Mesenchymal stem cell (in vitro differentiated cells and primary cell): ENCODE data around the gene NAP1L1.

Source experiments
- DNase-seq: peaks from one replicate; pipeline ENCODE4 v3.0.0-alpha.2; 2013
- H2AFZ ChIP-seq: one replicate; pipeline ENCODE4 v1.6.1; 2013; ENCODE audit warnings: low read depth, mild to moderate bottlenecking, control low read depth, inconsistent platforms, low read length, moderate library complexity
- H2AK5ac ChIP-seq: 2 replicates; pipeline ENCODE4 v1.6.1; 2013; ENCODE audit warnings: low read length, moderate library complexity, mild to moderate bottlenecking, inconsistent platforms; ENCODE audit not compliant: severe bottlenecking
- H2BK120ac ChIP-seq: one replicate; pipeline ENCODE4 v1.6.1; 2013; ENCODE audit warnings: low read depth, mild to moderate bottlenecking, inconsistent platforms, low read length, moderate library complexity
- H2BK12ac ChIP-seq, 2 experiments: one replicate each; pipeline ENCODE4 v1.6.1; 2013; ENCODE audit warnings: inconsistent platforms in 2 of 2, low read length in 2 of 2, mild to moderate bottlenecking in 2 of 2, moderate library complexity in 2 of 2, control low read depth in 1 of 2
- H2BK15ac ChIP-seq: one replicate; pipeline ENCODE4 v1.6.1; 2013; ENCODE audit warnings: mild to moderate bottlenecking, low read depth, inconsistent platforms; ENCODE audit not compliant: poor library complexity, severe bottlenecking
- H2BK5ac ChIP-seq: 2 replicates; pipeline ENCODE4 v1.6.1; 2013; ENCODE audit warnings: low read depth, mild to moderate bottlenecking, low read length, control low read depth, inconsistent platforms; ENCODE audit not compliant: poor library complexity, severe bottlenecking
- H3K14ac ChIP-seq, 2 experiments: one replicate each; pipeline ENCODE4 v1.6.1; 2013; ENCODE audit warnings: inconsistent platforms in 2 of 2, low read length in 2 of 2, control low read depth in 1 of 2, mild to moderate bottlenecking in 1 of 2, moderate library complexity in 1 of 2
- H3K18ac ChIP-seq, 2 experiments: one replicate each; pipeline ENCODE4 v1.6.1; 2013; ENCODE audit warnings: inconsistent platforms in 2 of 2, low read length in 2 of 2, control low read depth in 1 of 2, low read depth in 1 of 2, mild to moderate bottlenecking in 1 of 2
- H3K23ac ChIP-seq, 2 experiments: one replicate each; pipeline ENCODE4 v1.6.1; 2013; ENCODE audit warnings: inconsistent platforms in 2 of 2, low read length in 2 of 2, mild to moderate bottlenecking in 2 of 2, moderate library complexity in 2 of 2, control low read depth in 1 of 2
- H3K27ac ChIP-seq: 2 replicates; pipeline ENCODE4 v1.5.1; 2013; ENCODE audit warnings: mild to moderate bottlenecking, moderate library complexity, low read length, control low read depth, inconsistent platforms; ENCODE audit not compliant: poor library complexity, severe bottlenecking
- H3K27me3 ChIP-seq, 2 experiments: 2 replicates each; pipeline versions ENCODE4 v1.6.1 to v1.7.0; 2013; ENCODE audit warnings: low read length in 2 of 2, mild to moderate bottlenecking in 2 of 2, moderate library complexity in 2 of 2, control low read depth in 1 of 2, inconsistent platforms in 1 of 2; ENCODE audit not compliant: control insufficient read depth in 1 of 2, insufficient read depth in 1 of 2
- H3K36me3 ChIP-seq, 2 experiments: 2 replicates each; pipeline versions ENCODE4 v1.6.1 to v1.7.0; 2013; ENCODE audit warnings: low read length in 2 of 2, control low read depth in 1 of 2, inconsistent platforms in 1 of 2, low read depth in 1 of 2, mild to moderate bottlenecking in 1 of 2; ENCODE audit not compliant: insufficient read depth in 2 of 2, control insufficient read depth in 1 of 2
- H3K4ac ChIP-seq, 2 experiments: one replicate each; pipeline ENCODE4 v1.6.1; 2013; ENCODE audit warnings: inconsistent platforms in 2 of 2, low read length in 2 of 2, mild to moderate bottlenecking in 2 of 2, moderate library complexity in 2 of 2, control low read depth in 1 of 2, low read depth in 1 of 2
- H3K4me1 ChIP-seq: 2 replicates; pipeline ENCODE4 v1.6.1; 2013; ENCODE audit warnings: low read depth, low read length, control low read depth; ENCODE audit not compliant: control insufficient read depth, insufficient read depth
- H3K4me2 ChIP-seq: 2 replicates; pipeline ENCODE4 v1.6.1; 2013; ENCODE audit warnings: low read length, mild to moderate bottlenecking, inconsistent platforms; ENCODE audit not compliant: poor library complexity, severe bottlenecking
- H3K4me3 ChIP-seq, 2 experiments: 2 replicates each; pipeline versions ENCODE4 v1.5.1 to v1.7.0; 2013; ENCODE audit warnings: low read length in 2 of 2, mild to moderate bottlenecking in 2 of 2, control low read depth in 1 of 2, low read depth in 1 of 2; ENCODE audit not compliant: insufficient read depth in 1 of 2
- H3K79me1 ChIP-seq: replicated peaks from 2 replicates; pipeline ENCODE4 v1.6.1; 2013; ENCODE audit warnings: mild to moderate bottlenecking, control low read depth, low read length, inconsistent platforms; ENCODE audit not compliant: poor library complexity, severe bottlenecking
- H3K9ac ChIP-seq: 2 replicates; pipeline ENCODE4 v1.7.0; 2013; ENCODE audit warnings: mild to moderate bottlenecking, low read length, moderate library complexity
- H3K9me3 ChIP-seq: 2 replicates; pipeline ENCODE4 v1.7.0; 2013; ENCODE audit warnings: mild to moderate bottlenecking, low read length; ENCODE audit not compliant: control insufficient read depth
- H4K8ac ChIP-seq: one replicate; pipeline ENCODE4 v1.6.1; 2013; ENCODE audit warnings: inconsistent platforms, mild to moderate bottlenecking, low read length, moderate library complexity
- H4K91ac ChIP-seq: one replicate; pipeline ENCODE4 v1.6.1; 2013; ENCODE audit warnings: mild to moderate bottlenecking, low read length, inconsistent platforms
- WGBS: methylation state at CpG from one replicate; pipeline ENCODE4 v1.1.7; 2013; ENCODE audit warnings: mixed read lengths; 5-methylcytosine and 5-hydroxymethylcytosine counted together

The NAP1L1 gene

GRCh38 chr12:76002598-76003354 lies 81.7 kb downstream of the NAP1L1 start:
- no peak overlapping the region for H3K4me2 ChIP-seq
- no peak overlapping the region for H2BK12ac ChIP-seq
- H3K18ac ChIP-seq: no peak overlapping the region
- H2AK5ac ChIP-seq: no peak overlapping the region
- no peak overlapping the region for H3K4me3 ChIP-seq
- H2BK15ac ChIP-seq: no peak overlapping the region
- H2BK5ac ChIP-seq: no peak overlapping the region
- H3K36me3 ChIP-seq: no peaks in the 10 kb centered on the region
- H3K9me3 ChIP-seq: no peaks in the 10 kb centered on the region
- peaks cover 2% of the 10 kb centered on the region for H3K4me1 ChIP-seq
- H3K23ac ChIP-seq: no peak overlapping the region
- H3K4ac ChIP-seq: no peak overlapping the region
- DNase-seq: no peak
- no peak overlapping the region for H2BK120ac ChIP-seq
- no peak overlapping the region for H3K9ac ChIP-seq
- H4K8ac ChIP-seq: no peak overlapping the region
- no peak overlapping the region for H3K14ac ChIP-seq
- WGBS: no CpG with 5 or more reads among the region's 1 CpG
- H2AFZ ChIP-seq: no peak overlapping the region
- no peaks in the 10 kb centered on the region for H3K79me1 ChIP-seq
- H4K91ac ChIP-seq: no peak overlapping the region
- H3K27ac ChIP-seq: no peak overlapping the region
- H3K27me3 ChIP-seq: no peaks in the 10 kb centered on the region

DNA sequence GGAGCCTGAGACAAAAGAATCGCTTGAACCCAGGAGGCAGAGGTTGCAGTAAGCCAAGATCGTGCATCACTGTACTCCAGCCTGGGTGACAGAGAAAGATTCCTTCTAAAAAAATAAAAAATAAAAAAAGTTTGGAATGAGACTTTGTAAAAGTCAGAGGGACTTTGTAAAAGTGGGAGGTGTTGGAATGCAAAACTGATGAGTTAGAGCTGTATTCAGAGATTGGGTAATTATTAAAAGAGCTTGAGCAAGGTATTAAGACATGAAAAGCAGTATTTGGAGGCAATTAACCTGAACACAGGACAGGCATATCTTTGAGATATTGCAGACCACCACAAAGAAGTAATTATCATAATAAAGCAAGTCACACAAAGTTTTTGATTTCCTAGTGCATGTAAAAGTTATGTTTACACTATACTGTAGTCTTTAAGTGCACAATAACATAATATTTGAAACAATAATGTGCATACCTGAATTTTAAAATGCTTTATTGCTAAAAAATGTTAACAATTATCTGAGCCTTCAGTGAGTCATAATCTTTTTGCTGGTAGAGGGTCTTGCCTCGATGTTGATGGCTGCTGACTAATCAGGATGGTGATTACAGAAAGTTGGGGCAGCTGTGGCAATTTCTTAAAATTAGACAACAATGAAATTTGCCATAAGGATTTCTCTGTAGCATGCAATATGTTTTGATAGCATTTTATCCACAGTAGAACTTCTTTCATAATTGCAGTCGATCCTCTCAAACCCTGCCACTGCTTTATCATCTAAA lies 86.0 kb downstream of the NAP1L1 start:
- Histone ChIP-seq H2AFZ (no peak overlapping the region), H3K18ac (no peak overlapping the region), H3K4ac (no peak overlapping the region), H3K4me3 (no peak overlapping the region), H2BK5ac (no peak overlapping the region), H3K79me1 (no peaks in the 10 kb centered on the region), H2BK12ac (no peak overlapping the region), H3K4me2 (no peak overlapping the region), H3K4me1 (peaks cover 1% of the 10 kb centered on the region), H3K9me3 (no peaks in the 10 kb centered on the region), H3K23ac (no peak overlapping the region), H2BK15ac (no peak overlapping the region), H4K8ac (no peak overlapping the region), H2BK120ac (no peak overlapping the region), H3K27me3 (no peaks in the 10 kb centered on the region), H3K27ac (no peak overlapping the region), H3K36me3 (no peaks in the 10 kb centered on the region), H2AK5ac (no peak overlapping the region), H3K14ac (no peak overlapping the region), H4K91ac (no peak overlapping the region), H3K9ac (no peak overlapping the region)
- WGBS: 73% methylated on average over 4 of the region's 4 CpGs
- no peak for DNase-seq

DNA sequence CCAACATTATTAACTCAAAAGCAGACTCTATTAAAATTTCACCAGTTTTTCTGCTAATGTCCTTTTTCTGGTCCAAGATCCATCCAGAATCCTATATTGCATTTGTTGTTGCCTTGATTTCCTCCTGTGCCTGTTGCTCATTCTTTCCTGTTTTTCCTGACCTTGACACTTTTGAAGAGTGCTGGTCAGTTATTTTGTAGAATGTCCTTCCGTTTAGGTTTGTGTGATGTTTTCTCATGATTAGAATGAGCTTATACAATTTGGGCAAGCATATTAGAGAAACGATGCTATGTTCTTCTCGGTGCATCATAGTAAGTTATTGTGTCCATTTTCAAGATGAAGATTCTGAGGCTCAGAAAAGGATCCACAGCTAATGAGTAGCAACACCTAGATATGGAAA lies 86.8 kb downstream of the NAP1L1 start:
- Histone ChIP-seq H3K4me3 (no peak overlapping the region), H3K36me3 (no peaks in the 10 kb centered on the region), H3K4me1 (peaks cover 1% of the 10 kb centered on the region)

DNA sequence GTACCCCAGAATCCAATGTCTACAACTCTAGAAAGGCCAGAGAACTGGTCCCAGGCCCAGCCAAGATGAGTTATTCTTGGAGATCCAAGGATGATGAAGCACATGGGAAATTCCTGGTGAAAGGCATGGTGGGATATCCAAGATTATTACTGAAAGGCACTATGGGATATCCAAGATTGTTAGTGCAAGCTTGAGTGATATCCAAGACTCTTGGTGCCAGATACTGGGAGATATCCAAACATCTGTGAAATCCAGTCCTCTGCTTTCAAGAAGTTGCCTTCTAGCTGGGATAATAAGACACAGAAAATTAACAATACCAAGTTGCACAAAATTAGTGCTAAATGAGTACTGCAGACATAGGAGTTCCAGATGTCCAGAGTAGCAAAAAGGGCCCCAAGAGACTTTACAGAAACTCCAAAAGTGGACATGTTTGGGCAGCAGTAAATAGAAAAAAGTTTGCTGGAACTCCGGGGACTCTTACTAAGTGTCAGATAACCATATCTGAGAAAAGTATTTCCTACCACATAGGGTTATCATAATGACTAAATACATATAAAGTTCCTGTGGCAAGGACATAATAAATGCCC lies 87.5 kb downstream of the NAP1L1 start:
- H3K4me2 ChIP-seq: no peak overlapping the region
- H3K4ac ChIP-seq: peak overlapping the region in 1 of 2 experiments; percentile 11
- H3K4me3 ChIP-seq: no peak overlapping the region
- no peak overlapping the region for H3K27ac ChIP-seq
- H3K14ac ChIP-seq: no peak overlapping the region
- H3K4me1 ChIP-seq: peaks cover 1% of the 10 kb centered on the region
- no peak for DNase-seq
- H2BK5ac ChIP-seq: no peak overlapping the region
- H4K8ac ChIP-seq: no peak overlapping the region
- H2BK120ac ChIP-seq: no peak overlapping the region
- H2BK15ac ChIP-seq: no peak overlapping the region
- H3K9ac ChIP-seq: peak overlapping the region; percentile 7
- H3K79me1 ChIP-seq: no peaks in the 10 kb centered on the region
- no peaks in the 10 kb centered on the region for H3K36me3 ChIP-seq
- H2AK5ac ChIP-seq: peak overlapping the region; percentile 80
- no peaks in the 10 kb centered on the region for H3K9me3 ChIP-seq
- H3K27me3 ChIP-seq: no peaks in the 10 kb centered on the region
- H4K91ac ChIP-seq: no peak overlapping the region
- no peak overlapping the region for H2AFZ ChIP-seq
- no peak overlapping the region for H3K23ac ChIP-seq
- WGBS: no CpG with 5 or more reads among the region's 1 CpG
- H2BK12ac ChIP-seq: no peak overlapping the region
- peak overlapping the region in 1 of 2 experiments; percentile 37 for H3K18ac ChIP-seq

More for the DNA sequence above, 86.8 kb downstream of the NAP1L1 start:
- no peak overlapping the region for H3K23ac ChIP-seq
- no peak overlapping the region for H3K4ac ChIP-seq
- no peaks in the 10 kb centered on the region for H3K9me3 ChIP-seq
- H3K27ac ChIP-seq: no peak overlapping the region
- no peak overlapping the region for H4K8ac ChIP-seq
- H3K14ac ChIP-seq: no peak overlapping the region
- H2AK5ac ChIP-seq: no peak overlapping the region
- no peaks in the 10 kb centered on the region for H3K79me1 ChIP-seq
- no peak overlapping the region for H2BK120ac ChIP-seq
- H3K18ac ChIP-seq: no peak overlapping the region
- no peak overlapping the region for H2BK15ac ChIP-seq
- no peak overlapping the region for H2BK5ac ChIP-seq
- H4K91ac ChIP-seq: no peak overlapping the region
- DNase-seq: no peak
- no peak overlapping the region for H2BK12ac ChIP-seq
- 55% methylated on average over 3 of the region's 3 CpGs for WGBS
- no peak overlapping the region for H2AFZ ChIP-seq
- H3K9ac ChIP-seq: peak overlapping the region; percentile 7
- no peak overlapping the region for H3K4me2 ChIP-seq
- H3K27me3 ChIP-seq: no peaks in the 10 kb centered on the region
